Kidney capillary endothelial cell (primary cell): ENCODE measurements around the gene SERPINB5.

Experiments used
- DNase-seq: peaks from one replicate; pipeline ENCODE4 v3.0.0-alpha.2; 2018; ENCODE audit warnings: low spot score

The SERPINB5 gene

DNA sequence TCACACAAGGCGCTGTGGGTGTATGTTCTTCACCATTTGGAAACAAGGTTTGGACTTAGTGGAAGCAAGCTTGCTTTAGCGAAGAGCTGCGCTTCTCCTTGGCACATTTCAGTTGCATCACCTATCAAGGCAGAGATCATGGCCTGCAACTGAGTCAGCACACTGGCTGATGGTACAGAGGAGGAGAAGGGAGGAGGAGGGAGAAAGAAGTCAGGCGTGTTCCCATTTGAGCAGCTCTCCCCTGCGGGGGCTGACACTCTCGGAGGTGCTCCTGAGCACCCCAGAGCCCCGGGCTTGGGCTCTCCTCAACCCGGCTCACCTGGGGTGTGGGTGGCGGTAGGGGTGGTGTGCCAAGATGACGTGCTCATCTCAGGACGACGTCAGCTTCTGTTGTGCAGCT, 6.0 kb upstream of the SERPINB5 start:
- no peak for DNase-seq

DNA sequence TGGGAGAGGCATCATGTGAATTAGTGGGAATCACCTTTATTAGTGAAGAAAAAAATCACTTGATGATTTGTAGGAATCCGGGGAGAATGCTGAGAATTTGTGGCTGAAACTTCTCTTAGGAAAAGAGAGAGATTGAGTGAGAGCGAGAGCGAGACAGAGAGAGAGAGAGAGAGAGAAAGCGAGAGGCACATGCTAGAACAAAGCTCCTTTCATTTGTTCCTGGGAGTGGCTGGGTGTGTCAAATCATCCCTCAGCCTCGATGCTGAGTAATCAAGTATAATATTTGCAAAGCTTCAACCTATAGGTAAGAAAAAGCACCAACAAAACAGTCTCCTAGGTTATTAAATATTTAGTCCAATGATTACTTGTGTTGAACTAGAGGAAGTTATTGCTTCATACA, 4.4 kb upstream of the SERPINB5 start:
- no peak for DNase-seq

DNA sequence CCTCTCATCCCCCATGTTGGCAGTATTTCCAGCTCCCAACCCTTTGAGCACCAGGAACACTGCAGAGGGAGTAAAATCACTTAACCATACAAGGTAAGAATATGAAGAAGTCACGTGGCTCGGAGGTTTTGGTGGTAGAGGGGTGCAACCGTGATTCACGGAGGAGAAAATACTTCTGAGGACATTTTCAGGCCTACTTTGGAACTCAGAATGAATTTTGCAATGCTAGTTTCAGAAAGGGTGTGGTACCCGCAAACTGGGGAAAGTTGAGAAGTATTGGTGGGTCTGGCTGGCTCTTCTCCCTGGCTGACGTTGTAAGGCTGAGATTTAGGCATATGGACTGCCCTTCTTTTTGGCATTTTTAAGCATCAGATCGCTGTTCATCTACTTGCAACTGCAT, 442 bp downstream of the SERPINB5 start:
- DNase-seq = no peak

DNA sequence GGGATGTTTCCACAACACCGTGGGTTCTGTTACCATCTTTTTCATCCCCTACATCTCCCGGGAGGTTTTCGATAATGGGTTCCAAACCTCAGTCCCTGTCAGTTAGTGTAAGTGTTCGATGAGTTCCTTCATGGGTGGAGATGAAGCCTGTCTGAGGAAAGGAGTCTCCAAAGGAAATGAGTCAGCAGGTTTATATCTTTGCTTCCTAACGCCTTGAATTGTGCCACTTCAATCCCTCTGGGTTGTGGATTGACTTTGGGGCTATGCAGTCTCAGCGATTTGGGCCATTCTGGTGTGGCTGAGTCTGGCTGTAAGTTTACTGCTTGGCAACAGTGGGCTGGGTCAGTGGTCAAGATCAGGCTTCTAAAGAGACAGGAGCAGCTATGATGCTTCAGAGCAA, 1.2 kb downstream of the SERPINB5 start:
- DNase-seq = no peak

DNA sequence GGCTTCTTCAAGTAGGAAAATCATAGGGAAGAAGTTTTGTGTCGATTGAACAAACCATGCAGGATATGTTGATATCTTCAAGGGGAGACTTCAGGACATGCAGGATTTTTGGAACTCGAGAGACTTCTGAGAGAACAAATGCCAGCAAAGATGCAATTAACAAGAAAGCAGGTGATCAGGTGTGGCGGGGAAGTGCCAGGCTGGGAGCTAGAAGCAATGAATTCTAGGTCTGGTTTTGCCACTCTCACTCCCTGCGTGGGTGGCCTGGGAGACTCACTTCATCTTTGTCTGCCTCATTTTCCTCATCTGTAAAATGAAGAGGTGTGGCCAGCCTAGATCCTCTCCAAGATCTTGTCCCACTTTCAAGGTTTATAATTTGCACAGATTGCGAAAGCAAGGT, 3.1 kb downstream of the SERPINB5 start:
- DNase-seq = no peak

DNA sequence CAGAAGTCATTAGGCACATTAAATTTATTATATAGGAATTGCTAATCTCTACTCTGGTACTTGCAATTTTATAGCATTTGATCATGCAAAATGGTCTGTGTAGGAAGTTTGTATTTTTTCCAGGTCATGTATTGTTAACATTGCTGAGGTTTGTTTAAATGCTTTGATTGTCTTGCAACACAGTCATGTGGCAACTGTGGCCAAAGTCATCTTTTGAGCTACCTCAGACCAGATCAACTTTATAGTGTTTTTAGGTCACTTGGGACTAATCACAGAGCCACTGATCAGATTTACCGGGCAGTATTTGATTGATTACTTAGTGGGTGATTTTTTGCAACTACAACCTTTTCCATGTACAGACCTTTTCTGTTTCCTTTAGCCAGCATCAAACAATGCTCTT, 3.7 kb downstream of the SERPINB5 start:
- no peak for DNase-seq

DNA sequence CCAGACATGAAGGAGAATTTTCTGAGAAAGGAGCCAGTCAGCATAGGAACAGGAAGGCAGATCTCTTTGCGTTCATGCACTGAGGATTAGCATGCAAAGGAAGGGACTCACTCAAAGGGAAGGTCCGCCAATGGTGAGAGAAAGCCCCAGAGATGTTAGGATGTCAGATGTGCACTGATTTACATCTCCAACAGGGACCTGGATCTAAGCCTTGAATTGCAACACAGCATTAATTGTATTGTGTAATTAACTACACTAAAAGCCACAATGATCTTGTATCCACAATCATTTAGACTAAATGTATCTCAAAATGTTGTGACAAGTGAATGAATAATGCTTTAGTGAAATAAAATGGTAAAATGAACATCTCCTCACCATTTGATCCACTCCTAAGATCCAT, 4.2 kb downstream of the SERPINB5 start:
- DNase-seq = no peak

DNA sequence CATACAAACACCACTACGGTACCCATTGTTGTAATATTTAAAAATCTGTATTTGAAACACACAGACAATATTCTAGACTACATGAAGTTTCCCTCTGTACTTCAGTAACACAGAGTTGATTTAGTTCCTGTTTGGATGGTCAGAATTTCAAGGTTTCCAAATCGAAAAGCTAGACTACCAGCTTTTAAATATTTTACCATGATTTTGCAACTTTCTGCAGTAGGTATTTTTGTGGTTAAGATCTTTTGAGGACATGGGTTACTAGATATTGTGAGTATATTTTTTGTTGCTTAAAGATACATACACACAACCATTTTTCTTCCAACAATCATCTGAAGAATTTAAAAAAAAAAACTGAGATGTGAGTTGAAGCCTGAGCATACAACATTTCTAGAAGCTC, 10.9 kb downstream of the SERPINB5 start:
- DNase-seq = no peak

DNA sequence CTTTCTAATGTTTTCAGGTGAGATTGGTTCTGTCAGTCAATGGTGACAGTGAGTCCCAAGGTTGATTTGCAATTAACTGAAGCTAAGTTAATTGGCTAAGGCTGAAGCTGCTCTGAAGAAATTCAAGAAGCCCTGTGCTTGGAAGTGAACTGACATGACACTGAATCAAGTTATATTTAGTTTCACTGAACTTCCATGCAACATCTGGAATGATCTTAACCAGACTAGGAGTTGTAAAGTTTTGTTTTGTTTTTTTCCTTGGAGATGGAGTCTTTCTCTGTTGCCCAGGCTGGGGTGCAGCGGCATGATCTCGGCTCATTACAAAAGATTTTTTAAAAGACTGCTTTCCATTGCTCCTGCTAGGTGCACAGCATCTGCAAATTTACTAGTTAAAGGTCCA, 11.4 kb downstream of the SERPINB5 start:
- DNase-seq = no peak

DNA sequence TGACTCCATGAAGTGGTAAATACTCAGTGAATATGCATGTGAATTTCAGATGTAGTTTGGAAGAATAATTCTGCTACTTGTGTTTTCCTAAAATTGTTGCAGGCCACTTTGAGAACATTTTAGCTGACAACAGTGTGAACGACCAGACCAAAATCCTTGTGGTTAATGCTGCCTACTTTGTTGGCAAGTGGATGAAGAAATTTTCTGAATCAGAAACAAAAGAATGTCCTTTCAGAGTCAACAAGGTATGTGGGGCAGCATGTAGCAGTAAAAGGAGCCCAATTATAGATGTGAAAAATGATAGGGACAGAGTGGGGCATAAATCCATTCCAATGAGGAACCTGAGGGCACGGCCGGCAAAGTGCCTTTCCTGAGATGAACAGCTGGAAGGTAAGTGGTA, 16.1 kb downstream of the SERPINB5 start:
- DNase-seq = no peak

DNA sequence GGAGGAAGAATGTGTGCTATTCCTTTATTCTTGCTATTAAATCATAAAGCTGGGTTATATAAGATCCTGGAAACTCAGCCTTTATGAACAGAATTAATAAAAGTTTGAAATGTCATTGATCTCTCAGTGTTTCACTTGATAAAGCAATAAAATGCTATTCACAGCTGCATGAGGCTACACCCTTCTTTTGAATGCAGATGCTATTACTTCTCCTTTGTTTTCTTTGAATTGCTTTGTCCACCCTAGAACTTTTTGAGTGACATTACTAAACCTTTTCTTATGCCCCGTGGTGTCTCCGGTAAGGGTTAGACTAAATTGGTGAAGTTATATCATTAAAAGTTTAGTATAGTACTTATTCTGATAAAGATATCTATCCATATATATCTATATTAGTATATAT, 18.9 kb downstream of the SERPINB5 start:
- no peak for DNase-seq

DNA sequence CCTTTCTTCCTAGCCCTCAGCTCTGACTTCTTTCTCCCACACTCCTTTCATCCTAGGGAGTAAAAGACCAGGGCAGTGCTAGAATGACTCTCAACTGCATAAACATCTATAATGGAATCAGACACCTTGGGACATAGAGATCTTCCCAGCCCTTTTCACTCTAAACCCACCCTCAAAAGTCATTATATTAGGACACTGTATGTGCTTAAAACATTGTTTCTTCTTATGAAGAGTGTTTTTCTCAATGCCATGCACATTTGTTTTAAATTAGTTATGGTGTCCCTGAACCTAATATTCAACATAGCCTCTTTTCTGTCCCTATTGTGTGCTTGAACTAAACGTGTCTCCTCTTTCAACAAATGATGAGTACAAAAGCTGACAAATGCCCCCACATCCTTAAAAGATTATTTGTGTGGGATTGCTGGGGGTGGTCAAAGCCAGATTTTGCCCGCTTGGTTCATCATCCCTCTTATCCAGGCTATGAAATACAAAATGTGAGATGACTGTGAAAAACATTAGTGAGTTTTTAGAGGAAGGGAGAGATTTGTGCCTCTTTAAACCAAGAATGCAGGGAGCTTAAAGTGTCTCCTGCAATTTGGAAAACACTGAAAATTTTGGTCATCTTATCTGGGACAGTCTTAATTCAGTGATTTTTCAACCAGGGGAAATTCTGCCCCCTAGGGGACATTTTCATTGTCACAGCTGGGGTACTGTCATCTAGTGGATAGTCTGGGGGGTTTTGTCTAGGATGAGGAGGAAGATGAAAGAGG, 29.0 kb downstream of the SERPINB5 start:
- DNase-seq = peak; percentile 10

DNA sequence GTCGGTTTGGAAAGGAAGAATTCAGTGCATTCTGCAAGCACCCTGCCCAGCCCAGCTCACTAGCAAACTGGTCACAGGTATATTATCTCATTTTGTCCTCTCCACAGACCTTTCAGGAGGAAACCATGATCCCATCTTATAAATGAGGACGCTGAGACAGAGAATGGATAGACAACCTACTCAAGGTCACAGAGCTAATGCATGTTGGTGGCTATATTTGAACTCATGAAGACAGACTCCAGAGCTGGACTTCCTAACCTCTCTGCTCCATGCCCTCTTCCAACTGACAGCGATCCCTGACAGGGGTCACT, 29.5 kb downstream of the SERPINB5 start:
- DNase-seq = no peak

DNA sequence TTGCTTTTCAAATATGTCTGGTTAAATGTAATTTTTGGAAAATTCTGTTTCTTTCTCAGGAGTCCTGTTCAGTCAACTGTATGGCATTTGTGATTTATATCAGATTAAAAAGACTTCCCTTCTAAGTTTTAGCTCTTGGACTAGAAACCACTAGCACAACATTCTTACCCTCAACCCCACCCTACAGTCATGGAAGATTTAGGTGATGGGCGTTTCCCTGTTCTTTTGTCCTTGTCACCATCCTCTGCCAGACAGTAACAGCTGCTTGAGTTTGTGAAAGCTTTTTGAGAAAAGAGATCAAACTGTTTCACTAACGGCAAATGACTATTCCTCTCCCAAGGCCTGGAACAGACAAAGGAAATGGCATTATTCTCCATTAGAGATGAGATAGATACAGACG, 31.8 kb downstream of the SERPINB5 start:
- no peak for DNase-seq

DNA sequence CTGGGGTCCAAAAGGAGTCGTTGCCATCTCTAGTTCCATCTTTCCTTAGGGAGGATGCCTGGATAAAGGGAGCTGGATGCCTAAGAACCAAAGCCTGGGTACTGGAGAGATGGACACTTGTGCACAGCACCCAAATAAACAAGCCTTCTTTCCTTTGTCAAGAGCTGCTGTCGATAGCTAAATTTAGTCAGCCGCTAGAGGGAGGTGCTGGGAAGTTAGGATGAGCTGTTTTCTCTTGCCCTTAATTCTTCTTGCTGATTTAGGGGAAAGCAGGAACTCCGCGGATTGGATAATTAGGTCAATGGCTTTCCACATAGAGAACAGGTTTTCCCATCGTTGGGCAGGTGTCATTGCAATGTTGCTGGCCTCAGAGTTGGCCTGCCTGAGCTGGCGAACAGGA, 34.5 kb downstream of the SERPINB5 start:
- peak; percentile 13 for DNase-seq

DNA sequence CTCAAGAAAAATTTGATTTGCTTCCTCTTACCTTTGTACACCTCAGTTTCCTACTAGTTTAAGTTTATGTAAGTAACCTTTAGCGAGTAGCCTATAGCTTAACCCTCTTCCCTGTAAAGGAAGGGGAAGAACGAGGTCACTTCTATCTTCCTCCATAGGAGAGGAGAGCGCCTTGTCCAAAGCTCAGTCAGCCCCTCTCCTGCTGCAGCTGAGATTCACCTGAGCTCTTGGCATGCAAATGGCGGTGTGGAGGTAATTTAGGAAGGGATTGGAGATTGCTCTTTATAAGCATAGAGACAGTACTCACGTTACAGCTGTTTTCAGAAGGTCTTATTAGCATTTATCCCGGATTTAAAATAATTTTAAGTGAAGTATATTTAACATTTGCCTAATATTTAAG, 37.6 kb downstream of the SERPINB5 start:
- DNase-seq = no peak

DNA sequence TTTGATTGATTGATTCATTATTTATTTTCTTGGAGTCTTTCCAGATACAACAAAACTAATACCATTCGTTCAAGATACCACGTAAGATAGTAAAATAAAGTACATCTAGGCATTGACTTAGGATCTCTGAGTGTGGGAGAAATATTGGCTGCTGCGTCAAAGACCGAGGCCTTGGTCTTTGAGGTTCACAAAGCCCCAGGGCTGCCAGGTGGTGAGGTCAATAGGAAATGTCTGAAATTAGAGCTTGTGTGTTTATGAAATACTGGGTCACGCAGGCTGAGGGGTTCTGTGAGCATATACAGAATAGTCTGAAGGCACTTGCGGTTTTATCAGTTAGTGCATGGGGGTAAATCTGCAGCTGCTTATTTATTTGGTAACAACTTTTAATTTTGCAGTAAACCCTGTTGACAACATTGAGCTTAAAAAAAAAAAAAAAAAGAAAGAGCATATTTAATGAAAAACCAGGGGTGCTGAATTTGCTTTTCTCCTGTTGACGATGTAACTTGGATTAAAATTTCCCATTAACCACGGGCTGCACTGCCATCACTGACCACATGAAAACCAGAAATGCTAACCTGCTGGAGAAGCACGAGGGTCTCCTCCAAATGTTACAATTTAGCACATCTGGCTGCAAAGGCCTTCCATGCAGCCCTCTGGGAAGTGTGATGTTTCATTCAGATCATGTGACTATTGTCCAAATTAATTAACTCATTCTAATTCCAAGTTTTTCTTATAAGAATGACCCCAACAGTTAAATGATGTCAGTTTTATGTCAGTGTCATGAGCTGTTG, 38.3 kb downstream of the SERPINB5 start:
- DNase-seq = no peak

DNA sequence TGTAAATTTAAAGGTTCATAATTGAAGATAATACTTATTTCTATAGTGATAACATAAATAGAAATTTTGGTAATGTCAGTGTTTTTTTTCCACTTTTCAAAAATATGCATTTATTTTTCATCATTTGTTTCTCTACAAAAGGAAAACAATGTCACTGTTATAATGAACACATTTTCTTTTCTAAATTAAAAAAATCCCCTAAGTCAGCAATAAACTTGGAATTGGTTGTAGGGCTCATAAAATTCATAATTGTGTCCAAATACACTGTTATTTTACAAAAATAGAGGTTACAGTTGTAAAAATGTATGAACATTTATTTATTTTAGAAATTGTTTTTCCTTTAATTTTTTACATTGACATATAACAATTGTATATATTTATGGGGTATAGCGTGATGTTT, 39.0 kb downstream of the SERPINB5 start:
- DNase-seq = no peak

DNA sequence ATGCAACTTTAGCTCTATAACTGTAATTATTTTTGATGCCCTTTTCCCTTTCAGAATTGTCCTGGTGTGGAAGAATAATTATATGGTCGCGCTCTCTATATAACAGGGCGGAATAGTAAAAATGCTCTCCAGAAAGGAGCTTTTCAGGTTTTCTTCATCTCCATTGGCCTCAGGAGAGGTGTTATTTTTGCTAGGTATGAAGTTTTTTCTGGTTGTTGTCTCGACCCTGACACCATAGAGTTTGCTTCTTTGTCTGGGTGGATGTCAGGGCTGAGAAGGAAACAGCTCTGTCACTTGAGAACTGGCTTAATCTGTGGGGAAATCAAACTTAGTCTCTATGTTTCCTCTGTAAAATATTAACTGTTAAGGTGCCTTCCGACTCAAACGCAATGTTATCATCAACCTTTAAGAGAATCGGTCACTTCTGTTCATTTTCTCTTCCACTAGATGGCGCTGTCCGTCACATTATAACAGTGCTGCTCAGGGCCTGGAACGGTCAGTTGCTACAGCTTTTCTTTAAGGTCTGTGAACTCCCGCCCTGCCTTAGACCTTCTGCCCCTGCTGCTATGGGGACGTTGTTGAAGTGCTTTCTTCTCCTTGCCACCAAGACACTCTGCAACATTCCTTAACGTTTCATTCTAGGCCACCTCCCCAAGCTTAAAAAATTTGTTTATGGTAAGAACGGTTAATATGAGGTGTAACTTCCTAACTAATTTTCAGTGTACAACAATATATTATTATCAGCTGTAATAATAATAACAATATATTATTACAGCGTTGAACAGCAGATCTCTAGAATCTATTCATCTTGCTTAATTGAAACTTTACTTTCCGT, 41.6 kb downstream of the SERPINB5 start:
- DNase-seq = peak; percentile 65

DNA sequence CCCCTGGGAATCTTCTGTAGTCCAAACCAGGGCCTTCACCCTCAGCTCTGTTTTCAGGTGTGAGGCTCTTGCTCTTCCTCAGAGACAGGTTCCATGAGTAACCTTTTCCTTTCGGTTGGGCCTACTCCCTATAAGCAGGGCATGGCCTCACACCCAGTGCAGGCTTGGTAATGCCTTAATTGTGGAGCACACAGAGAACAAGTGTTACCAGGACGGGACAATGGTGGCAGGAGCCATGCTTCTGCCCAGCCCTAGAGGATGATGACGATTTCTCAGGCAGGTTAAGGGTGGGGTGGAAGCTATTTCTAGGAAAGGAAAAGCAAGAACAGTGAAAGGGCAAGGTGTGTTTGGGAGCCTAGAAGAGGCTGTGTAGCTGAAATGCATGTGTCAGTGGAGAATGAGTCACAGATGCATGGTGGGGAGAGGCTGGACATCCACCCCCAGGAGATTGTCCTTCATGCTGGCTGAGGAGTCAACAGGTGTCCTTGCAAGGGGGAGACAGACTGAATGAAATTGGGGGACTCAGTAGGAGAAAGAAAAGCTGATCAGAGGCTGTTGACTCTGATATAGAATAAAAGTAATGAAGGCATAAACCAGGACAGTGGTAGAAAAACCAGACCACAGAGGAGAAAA, 43.4 kb downstream of the SERPINB5 start:
- DNase-seq = no peak

DNA sequence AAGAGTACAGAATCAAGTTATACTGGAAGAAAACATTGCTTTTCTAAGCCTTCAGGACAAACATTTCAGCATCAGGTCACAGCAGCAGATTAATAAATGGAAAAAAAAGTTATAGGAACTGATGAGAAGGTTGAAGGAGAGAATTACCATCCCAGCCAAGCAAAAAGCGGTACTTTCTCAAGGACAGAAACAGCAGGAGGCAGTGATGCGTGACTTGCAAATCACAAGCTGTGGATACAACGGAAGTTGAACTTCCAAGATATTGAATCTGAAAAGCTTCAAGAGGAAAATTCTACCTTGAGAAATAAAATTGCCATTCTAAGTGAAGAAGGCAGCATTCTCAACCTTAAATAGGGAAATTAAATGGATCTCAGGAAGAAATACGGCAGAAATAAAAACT, 46.9 kb downstream of the SERPINB5 start:
- DNase-seq = no peak

DNA sequence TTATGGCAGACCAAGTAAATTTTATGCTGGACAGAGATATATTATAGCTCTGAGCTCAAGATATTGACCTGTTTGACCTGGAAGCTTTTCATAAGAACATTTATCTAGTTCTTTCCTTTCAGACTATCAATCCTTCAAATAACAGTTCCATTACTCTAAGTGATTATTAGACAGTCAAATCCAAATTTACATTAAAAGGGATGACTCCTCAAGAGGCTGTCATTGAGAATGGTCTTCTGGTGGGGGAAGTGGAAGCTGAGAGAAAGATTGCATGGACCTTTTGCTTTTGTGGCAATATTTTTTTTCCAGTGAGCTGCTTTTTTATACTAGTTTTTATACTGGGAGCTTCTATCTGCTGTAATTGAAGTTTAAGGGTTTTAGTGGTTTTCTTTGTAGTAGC, 50.5 kb downstream of the SERPINB5 start:
- no peak for DNase-seq
